Measurements from ENCODE around the gene ADGRL3.

DNA sequence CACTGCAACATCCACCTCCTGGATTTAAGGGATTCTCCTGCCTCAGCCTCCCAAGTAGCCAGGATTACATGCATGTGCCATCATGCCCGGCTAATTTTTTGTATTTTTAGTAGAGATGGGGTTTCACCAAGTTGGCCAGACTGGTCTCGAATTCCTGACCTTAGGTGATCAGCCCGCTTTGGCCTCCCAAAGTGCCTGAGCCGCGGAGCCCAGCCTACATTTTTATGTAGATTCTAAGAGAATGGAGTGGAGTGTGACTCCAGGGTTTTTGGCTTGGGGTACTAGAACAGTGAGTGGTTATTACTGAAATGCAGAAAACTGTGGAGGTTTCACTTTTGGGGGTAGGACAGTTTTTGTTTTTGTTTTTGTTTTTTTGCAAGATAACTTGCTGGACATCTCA lies 806.0 kb downstream of the ADGRL3 start:
- TF ChIP-seq, protein P1, sequence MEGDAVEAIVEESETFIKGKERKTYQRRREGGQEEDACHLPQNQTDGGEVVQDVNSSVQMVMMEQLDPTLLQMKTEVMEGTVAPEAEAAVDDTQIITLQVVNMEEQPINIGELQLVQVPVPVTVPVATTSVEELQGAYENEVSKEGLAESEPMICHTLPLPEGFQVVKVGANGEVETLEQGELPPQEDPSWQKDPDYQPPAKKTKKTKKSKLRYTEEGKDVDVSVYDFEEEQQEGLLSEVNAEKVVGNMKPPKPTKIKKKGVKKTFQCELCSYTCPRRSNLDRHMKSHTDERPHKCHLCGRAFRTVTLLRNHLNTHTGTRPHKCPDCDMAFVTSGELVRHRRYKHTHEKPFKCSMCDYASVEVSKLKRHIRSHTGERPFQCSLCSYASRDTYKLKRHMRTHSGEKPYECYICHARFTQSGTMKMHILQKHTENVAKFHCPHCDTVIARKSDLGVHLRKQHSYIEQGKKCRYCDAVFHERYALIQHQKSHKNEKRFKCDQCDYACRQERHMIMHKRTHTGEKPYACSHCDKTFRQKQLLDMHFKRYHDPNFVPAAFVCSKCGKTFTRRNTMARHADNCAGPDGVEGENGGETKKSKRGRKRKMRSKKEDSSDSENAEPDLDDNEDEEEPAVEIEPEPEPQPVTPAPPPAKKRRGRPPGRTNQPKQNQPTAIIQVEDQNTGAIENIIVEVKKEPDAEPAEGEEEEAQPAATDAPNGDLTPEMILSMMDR (IDR thresholded peaks at IDR 0.05) = no peak
- no peak for TF ChIP-seq POLR2A (IDR thresholded peaks at IDR 0.05)
